Activated CD4-positive, alpha-beta T cell treated with anti-CD3 and anti-CD28 coated beads, Interleukin-2, Interleukin-6, amounts not matched to agents 100 ng/mL and 50 ng/mL, durations not matched to agents 16 hours and 8 hours (primary cell): Measurements from ENCODE around the gene CHRM5.
A peak's percentile ranks its signal among the peaks of the same experiment; 100 is the strongest.

Source experiments
- DNase-seq: peaks from one replicate; pipeline ENCODE4 v3.0.0-alpha.2; 2020

The CHRM5 gene, protein sequence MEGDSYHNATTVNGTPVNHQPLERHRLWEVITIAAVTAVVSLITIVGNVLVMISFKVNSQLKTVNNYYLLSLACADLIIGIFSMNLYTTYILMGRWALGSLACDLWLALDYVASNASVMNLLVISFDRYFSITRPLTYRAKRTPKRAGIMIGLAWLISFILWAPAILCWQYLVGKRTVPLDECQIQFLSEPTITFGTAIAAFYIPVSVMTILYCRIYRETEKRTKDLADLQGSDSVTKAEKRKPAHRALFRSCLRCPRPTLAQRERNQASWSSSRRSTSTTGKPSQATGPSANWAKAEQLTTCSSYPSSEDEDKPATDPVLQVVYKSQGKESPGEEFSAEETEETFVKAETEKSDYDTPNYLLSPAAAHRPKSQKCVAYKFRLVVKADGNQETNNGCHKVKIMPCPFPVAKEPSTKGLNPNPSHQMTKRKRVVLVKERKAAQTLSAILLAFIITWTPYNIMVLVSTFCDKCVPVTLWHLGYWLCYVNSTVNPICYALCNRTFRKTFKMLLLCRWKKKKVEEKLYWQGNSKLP

DNA sequence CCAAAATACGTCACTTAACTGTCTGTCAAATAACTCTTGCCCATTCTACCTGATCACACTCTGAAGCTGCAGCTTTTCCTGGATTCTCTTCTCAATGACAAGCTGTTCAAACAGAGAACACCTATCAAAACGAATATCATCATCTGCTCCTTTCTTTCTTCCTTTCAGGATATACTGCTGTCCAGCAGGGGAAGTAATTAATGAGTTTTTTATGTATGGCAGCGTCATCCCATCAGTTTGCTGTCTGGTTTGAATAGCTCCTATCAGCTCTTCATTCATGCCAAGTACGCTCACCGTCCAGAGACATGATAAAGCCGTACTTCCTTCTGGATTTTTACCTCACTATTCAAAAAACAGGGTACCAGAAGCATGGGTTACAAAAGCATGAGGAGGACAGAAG, at the start of gene CHRM5:
Gene CHRM5 (plus strand): TSS at position 274 of the 400 bp plus-strand sequence. CDS start 94,221 bp downstream, outside the sequence.
- DNase-seq: no peak

DNA sequence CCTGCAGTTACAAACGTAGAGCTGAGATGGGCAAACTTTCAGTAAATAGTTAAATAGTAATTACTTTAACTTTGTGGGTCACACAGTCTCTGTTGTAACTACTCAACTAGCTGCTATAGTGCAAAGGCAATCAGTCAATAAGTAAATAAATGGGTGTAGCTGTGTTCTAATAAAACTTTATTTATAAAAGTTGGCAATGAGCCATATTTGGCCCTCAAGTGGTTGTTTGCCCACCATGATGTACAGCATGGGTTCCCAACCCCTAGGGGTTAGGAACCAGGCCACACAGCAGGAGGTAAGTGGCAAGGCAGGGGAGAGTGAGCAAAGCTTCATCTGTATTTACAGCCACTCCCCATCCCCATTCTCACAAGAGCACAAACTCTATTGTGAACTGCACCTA, 44.9 kb upstream of the CHRM5 start:
- no peak for DNase-seq

DNA sequence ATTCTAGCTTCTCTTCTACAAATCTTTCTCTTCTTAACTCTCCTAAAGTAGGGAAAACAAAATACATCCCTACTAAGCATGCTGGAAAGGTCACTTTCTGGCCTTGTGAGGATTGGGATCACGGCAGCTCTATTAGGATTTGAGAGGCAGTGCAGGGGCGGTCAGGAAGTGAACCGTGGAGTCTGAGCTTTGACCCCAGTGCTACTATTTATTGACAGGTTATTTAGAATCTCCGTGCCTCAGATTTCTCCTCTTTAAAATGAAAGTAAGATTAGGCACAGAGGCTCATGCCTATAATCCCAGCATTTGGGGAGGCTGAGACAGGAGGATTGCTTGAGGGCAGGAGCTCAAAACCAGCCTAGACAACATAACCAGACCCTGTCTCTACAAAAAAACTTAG, 42.0 kb upstream of the CHRM5 start:
- DNase-seq: no peak

DNA sequence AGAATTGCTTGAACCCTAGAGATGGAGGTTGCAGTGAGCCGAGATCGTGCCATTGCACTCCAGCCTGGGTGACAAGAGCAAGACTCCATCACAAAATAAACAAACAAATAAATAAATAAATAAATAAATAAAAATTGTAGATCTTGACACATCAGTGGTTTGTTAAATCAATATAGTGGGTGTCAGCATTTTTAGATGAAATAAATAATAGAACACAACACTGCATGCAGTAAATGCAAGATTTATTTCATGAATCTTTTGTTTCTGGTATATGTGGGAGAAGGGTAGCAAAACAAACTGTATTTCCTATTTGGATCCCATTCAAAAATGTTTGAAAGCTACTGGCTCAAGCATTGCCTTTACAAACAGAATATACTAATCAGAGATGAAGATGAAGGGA, 35.6 kb upstream of the CHRM5 start:
- no peak for DNase-seq

DNA sequence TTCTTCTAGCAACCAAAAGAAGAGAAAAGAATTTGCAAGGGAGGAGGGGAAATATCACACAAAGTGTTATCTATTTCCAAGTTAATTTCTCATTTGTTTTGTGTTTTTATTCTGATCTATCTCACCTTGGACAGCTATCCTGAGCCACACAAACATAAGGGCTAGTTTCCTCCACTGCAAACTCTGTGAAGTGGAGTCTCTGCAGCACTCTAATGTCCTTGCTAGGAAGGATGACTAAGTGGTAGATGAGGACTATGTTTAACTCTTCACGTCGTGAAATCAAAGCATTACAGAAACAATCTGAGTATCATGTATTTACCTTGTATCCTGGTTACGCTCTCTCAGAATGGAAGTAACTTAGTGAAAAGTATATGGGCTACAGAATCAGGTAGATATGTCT, 33.9 kb upstream of the CHRM5 start:
- DNase-seq: no peak

DNA sequence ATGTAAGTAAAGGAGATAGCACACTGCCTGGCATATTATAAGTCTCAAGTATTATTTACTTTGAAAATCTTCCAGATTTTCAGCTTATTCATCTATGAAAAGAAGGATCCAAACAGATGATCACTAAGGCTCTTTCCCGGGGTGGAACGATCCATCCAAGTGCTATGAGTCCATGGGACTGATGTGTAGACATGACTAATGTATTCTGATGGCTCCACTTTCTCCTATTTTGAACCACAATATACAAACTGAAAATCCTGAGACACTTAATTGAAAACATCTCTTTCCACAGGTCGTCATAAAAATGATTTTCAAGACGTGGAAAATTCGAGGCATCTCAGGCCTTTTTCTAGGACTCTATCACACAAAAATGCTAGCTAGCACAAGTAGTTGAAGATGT, 33.4 kb upstream of the CHRM5 start:
- no peak for DNase-seq

DNA sequence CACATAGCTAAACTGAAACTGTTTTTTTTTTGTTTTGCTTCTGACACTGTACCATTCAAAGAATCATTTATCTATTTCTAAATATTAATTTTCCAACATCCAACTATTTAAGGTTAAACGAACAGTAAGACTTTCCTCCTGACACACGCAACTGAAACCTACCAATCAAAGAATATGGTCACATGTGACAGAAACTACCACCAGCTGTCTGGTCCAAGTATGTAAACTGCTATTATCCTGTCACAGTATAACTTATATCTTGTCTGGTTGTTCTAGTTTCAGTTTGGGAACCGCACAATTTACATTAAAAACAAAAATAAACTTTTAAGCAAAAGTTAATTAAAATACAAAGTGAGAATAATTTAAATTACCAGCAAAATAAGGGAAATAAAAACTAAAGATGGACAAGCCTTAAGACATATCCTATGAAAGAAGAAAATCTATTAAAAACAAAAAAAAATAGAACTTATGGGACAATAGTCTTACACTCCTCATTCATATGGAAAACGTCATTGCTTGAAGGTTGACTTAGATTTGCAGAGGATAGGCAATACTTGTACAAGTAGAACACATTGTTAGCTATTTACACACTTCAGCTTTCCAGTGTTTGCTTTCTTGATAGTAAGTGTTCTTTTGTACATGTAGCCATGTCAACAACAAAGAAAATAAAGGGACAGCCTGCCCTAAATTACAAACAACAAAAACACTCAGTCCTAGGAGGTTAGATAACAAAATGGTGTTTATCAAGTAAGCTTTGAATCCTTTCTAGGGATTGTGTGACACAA, 26.8 kb upstream of the CHRM5 start:
- no peak for DNase-seq

DNA sequence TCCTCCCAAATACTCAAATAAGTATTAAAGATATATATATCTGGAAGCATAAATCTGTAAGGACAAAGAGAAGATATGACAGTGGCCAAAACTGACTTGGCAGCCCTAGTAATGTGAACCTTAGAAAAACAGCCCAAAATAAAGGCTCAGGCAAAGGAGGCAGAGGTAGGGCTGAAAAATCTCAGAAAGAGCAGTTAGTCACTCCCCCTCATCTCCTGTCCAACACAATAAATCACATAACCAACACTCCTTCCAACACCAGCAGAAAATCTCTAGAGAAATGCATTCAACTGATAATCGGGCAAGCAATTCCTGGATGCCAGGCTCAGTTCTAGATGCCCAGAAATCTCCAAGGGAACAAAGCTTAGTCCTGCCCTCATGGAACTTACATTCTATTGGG, 22.1 kb upstream of the CHRM5 start:
- no peak for DNase-seq

DNA sequence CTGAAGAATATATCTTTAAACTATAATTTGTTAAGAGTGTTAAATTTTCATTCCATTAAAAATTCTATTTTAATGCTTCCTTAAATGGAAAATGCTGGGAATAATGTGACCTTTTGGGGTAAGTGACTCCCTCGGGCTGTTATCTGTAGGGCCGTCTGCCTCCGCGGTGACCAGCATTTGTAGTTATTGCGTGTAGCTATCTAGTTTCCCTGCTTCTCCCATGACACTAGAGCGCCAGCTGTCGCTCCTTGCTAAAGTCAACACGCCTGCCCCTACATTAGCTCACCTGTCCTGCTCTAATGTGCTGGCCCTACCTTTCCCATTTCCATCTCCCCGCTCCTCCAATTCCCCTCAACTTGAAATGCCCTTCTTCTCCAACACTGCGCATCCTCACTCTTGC, 12.4 kb upstream of the CHRM5 start:
- DNase-seq: no peak

DNA sequence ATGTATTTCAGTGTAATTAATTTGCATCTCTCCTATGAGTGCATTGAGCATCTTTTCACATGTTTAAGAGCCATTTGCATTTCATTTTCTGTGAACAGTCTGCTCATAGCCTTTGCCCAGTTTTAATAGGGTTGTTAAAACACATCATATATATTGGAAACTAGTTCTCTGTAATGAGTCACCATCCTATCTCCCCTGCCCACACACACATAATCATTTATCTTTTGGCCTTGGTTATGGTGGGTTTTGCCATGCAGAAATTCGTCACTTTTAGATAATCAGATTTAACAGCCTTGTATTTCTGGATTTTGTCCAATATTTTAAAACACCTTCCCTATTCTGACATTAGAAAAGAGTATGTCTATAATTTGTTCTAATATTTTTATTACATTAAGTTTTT, 11.9 kb upstream of the CHRM5 start:
- no peak for DNase-seq

DNA sequence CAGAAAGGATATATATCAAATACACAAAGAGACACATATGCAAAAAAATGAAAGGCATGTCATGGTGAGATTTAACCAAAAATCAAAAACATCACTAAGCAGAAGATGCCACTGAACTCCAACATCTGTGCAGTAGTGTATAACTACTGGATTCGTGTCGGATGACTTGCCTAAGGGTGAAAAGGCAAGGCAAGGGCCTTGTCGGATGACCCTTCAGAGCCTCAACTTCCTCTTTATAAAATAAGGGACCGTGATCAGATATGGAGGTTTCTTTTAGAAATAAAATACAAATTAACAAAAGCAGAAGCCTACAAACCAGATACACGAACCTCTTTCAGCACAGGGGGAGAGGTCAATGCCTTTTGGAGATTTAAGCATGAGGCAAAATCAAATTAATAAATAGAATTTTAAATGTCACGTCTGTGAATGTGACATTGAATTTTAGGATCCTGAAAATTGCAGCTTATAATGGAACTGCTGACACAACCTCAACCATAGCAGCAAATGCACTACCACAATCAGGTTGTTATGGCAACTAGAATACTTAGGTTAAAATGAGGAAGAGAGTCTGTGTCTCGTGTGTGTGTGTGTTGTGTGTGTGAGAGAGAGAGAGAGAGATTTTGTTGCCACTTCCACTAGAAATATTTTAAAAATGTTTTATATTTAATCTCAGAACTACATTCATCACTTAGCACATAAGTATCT, 8.3 kb upstream of the CHRM5 start:
- DNase-seq: no peak

DNA sequence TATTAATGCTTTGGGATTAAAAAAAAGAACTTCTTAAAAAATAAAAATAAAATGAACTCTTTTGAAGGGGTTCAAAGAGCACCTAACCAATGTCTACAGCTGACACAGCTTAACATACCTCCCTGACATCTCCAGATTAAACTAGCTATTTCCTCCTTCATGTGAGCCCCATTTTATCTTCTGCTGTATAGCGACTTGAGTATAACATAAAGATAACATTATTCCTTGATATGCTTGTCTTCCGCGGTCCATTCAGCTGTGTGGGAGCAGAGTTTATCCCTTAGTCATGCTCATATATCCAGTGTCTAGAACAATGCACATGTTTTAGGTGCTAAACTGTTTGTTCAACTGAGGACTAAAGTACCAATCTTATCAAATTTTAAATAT, 7.8 kb upstream of the CHRM5 start:
- DNase-seq: no peak

DNA sequence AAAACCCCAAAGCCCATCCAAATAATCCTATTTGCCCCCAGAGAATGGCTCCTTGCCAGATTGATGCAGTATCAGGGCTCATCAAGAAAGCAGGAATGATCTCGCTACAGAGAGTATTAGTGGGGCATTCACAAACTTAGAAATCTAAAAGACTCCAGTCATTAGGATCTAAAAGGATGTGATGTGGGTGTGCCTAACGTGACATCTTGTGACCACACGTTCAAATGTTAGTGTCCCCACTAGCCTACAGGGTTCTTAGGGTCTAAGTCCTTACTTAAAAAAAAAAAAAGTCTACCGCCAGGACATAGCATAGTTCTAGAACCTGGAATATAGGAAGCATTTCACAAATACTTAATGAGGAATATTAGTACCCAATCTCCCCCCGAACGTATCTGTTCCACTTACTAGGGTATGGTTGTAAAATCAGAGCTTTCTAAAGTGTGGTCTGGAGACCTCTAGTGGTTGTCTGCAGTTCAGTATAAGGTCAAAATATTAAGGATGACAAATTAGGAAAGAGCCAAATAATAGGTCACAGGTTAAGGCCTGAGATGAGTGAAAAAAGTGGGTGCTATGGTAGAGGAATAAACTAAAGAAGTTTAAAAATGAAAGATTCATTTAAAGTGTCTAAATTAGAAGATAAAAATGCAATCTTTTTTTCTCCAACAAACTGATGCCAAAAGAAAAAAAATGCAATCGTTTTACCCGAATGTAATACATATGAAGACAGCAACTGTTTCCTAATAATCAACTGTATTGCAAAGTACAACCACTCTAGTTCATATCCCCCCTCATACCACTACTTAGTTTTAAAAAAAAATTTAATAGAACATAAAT, 4.2 kb upstream of the CHRM5 start:
- peak; percentile 20 for DNase-seq

DNA sequence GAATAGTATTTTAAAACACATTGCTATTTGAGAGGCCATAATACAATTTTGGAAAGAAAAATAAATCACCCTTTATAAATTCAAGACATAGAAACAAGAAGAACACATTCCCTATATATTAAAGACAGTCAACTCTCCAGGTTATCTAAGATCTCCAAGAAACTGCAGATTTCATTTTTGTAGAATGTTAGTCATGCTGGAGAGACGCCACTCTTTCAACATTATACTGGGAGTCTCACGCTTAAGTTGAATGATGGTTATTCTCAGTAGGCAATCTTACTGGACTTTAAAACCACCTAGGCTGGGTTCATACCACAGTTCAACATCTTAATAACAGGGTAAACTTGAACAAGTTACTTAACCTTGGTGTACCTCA, 3.6 kb upstream of the CHRM5 start:
- no peak for DNase-seq

DNA sequence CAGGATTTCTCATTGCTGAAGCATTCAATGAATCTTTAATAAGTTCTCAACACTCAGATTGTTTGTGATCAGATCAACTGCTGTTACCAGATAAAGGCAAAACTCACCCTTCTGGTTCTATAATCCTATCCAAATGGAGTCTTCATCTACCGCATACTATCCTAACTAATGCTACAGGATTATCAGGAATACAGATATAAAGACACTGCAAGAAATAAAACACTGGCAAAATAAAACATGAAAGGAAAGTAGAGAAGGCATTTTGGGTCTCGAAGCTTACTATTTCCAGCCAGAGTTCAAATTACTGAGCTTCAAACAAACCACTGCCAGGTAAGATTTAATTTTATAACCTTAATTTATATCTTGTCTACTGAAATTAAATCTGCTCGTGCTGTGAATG, 524 bp downstream of the CHRM5 start:
- no peak for DNase-seq

DNA sequence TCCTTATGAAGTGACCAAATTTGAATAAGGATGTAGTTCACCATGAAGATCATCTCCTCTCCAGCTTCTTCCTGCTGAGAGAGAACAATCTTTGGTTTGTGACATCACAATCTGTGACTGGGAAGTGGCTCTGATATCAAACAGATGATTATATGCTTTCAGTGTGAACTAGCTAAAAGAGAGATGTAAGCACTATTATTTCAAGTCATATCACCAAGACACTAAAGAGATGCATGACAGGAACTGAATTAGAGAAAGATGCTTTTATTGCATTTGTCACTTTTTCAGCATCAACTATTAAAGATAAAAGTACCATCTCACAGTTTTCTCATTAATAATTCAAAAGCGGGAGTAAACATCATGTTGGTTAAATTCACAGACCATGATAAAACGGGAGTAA, 3.5 kb downstream of the CHRM5 start:
- DNase-seq: no peak

DNA sequence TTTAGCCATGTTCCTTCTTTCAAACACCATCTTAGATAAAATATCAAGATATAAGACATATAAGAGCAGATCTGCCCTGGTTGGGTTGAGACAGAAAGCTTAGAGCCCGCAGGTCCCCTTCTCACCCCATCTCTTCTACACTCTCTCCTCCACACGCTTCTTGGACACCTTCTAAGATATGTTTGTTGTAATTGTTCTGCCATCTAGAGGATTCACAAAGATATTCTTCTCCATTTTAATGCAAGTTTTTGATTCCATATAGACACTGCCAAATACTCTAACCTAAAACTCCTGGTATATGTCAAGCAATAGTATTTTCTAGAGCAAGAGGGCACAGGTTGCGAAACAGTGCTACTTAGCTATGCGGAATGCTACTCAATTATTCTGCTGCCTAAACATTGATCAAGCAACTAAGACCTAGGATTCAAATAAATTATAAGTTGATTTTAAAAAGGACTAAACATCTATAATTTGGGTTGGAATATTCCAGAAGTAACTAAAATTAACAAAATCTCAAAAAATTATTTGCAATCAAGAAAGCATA, 6.8 kb downstream of the CHRM5 start:
- no peak for DNase-seq

DNA sequence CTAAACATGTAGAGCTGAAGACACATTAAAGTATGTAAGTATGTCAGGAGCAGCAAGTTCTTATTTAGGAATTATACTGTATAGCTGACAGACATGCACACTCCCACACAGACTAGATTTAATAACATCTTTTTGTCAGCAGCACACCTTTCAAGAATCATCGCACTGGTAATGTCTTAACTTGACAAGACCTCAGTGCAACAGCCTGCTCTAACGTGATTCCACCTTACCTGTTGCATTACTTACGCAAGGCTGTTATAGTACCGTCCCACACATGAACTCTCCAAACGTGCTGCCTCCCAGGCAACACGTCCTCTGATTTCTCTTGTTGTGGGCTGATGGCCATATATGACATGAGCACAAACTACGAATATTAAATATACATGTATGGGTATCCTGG, 11.9 kb downstream of the CHRM5 start:
- no peak for DNase-seq

DNA sequence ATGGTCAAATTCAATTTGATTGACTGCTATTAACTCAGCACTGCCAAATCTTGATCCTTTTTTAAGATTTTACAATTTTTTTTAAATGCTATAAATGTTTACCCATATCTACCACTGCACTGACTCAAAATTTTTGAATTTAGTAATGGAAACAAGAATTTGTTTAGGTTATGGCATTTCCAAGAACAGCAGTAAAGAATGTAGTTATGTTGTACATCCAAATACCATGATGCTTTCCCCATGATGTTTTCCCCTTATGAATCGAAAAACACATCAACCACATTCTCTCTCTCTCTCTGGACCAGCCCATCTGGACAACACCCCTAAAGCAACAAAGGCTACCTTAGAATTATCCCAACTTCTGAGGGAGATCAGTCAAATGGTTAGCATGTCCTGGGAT, 14.2 kb downstream of the CHRM5 start:
- no peak for DNase-seq

DNA sequence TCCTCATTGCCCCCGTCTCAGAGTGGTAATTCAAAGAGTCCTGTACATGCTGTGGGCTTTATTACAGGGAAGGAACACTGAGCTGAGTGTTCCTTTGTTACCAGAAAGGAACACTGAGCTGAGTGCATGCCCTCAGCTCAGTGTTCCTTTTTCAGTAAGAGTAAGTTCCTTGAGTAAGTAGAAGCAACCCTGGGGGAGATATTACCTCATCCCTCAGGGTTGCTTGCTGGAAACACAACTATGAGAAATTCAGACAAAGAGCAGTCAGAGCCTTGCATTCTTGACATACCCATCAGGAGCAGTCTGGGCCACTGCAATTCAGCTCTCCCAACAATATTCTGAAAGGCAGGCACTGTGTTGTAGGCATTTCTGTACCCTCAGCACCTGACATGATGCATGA, 17.0 kb downstream of the CHRM5 start:
- DNase-seq: no peak

DNA sequence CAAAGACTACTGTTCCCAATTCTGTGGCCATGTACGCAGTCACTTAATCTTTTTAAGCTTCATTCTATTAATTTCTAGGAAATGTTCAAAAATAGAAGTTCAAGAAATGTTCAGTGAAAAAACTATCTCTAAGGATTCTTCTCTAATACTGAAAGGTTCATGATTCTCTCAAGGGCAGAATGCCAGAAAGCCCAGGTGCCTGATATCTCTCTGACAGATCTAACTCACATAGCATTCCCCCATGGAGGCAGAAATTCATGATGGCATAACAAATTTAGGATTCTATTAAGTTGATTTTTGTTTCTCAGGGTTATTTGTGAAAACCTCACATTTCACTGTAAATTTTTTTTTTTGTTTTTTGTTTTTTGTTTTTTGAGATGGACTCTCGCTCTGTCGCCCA, 17.5 kb downstream of the CHRM5 start:
- no peak for DNase-seq

DNA sequence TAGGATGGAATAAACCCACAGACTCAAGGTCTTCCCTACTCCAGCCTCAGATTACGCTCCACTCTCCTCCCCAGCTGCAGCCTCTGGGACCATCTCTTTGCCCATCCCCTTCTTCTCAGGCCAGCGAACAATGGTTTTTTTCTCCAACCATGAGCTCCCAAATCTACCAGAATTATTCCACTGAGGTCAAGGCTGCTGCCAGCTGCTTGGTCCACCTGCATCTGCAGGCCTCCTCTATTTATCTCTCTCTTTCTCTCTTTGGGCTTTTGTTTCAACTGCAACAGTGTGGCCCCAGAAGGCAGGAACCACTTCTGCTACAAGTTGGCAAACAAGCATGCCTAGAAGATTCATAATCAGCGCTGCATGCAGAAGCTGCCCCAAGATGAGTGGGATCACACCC, 19.1 kb downstream of the CHRM5 start:
- no peak for DNase-seq
